HUES48 (cell line): Measurements from ENCODE around the gene NPAS2.
A peak's percentile ranks its signal among the peaks of the same experiment; 100 is the strongest.

Experiments
- H3K27ac ChIP-seq: one replicate; pipeline ENCODE4 v1.7.0; 2013; ENCODE audit warnings: low read depth, low read length, inconsistent platforms
- H3K27me3 ChIP-seq: 2 replicates; pipeline ENCODE4 v1.6.1; 2013; ENCODE audit warnings: mild to moderate bottlenecking, low read length; ENCODE audit not compliant: control insufficient read depth, insufficient read depth
- H3K36me3 ChIP-seq: 2 replicates; pipeline ENCODE4 v1.6.1; 2013; ENCODE audit warnings: low read length; ENCODE audit not compliant: control insufficient read depth, insufficient read depth
- H3K4me1 ChIP-seq: 2 replicates; pipeline ENCODE4 v1.6.1; 2013; ENCODE audit warnings: mild to moderate bottlenecking, low read length; ENCODE audit not compliant: control insufficient read depth, insufficient read depth
- H3K4me3 ChIP-seq: 2 replicates; pipeline ENCODE4 v1.5.1; 2013; ENCODE audit warnings: mild to moderate bottlenecking, low read depth, low read length
- H3K9ac ChIP-seq: 2 replicates; pipeline ENCODE4 v1.6.1; 2013; ENCODE audit warnings: mild to moderate bottlenecking, low read depth, low read length, moderate library complexity
- H3K9me3 ChIP-seq: 2 replicates; pipeline ENCODE4 v1.6.1; 2013; ENCODE audit warnings: low read length; ENCODE audit not compliant: control insufficient read depth, insufficient read depth

The NPAS2 gene

DNA sequence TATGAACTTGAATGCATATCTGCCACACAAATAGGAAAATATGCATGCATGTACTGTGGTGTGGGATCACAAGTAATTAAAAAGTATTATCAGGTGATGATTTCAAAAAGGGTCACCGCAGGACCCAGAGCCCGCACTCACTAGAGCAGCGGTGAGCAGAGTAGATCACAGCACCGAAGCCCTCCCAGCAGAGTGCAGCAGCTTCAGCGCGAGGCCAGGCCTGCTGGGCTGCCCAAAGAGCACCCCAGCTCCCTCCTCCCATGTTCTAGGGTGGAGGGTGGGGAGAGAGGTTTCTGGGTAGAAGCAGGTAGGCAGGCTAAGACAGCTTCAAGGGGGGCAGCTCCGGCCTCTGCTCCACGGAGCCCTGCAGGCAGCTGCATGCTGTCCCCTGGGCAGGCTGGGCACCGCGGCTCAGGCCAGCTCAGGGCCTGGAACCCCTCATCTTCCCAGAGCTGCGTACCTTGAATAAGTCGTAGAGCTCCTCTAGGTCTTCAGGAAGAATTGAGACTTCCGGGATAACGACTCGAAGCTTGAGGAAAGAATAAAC lies 207.1 kb downstream of the NPAS2 start:
- Histone ChIP-seq H3K9me3 (no peaks in the 10 kb centered on the region), H3K27me3 (no peaks in the 10 kb centered on the region), H3K9ac (no peak overlapping the region), H3K36me3 (peaks cover 42% of the 10 kb centered on the region), H3K4me1 (peaks cover 18% of the 10 kb centered on the region), H3K27ac (peak overlapping the region; percentile 24), H3K4me3 (no peak overlapping the region)

GRCh38 chr2:101027852-101028251 lies 207.9 kb downstream of the NPAS2 start:
- Histone ChIP-seq H3K9ac (no peak overlapping the region), H3K4me3 (no peak overlapping the region), H3K9me3 (no peaks in the 10 kb centered on the region), H3K4me1 (peaks cover 18% of the 10 kb centered on the region), H3K36me3 (peaks cover 44% of the 10 kb centered on the region), H3K27me3 (no peaks in the 10 kb centered on the region), H3K27ac (no peak overlapping the region)

DNA sequence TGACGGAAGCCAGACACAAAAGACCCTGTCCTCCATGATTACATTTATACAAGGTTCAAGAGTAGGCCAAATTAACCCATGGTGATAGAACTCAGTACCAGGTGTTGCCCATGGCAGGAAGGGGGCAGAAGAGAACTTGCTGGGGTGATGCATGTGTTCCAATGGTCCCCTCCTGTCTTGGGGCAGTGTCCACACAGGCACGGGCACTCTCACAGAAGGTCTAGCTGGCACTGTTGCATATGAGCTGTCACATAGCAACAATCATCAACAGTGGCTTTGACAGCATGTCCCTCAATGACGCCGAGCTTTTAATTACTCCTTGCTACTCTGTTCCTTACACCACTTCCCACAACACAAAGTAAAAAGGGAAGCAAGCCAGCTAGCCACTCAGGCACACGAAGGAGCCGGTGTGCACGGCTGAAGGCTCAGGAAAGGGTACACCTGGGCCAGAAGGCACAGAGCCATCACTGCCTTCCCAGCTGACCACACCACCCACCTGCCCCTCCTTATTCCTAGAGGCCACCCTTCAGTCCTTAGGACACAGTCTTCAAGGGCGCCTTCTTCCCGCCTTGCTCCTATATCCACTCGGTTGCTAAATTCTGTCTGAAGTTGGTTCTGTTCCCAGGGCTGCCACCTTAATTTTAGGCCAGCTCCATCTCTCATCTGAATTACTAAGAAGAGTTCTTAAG lies 211.1 kb downstream of the NPAS2 start:
- Histone ChIP-seq H3K36me3 (peaks cover 56% of the 10 kb centered on the region), H3K4me3 (no peak overlapping the region), H3K27ac (no peak overlapping the region), H3K9ac (no peak overlapping the region), H3K27me3 (no peaks in the 10 kb centered on the region), H3K9me3 (no peaks in the 10 kb centered on the region), H3K4me1 (peaks cover 10% of the 10 kb centered on the region)

DNA sequence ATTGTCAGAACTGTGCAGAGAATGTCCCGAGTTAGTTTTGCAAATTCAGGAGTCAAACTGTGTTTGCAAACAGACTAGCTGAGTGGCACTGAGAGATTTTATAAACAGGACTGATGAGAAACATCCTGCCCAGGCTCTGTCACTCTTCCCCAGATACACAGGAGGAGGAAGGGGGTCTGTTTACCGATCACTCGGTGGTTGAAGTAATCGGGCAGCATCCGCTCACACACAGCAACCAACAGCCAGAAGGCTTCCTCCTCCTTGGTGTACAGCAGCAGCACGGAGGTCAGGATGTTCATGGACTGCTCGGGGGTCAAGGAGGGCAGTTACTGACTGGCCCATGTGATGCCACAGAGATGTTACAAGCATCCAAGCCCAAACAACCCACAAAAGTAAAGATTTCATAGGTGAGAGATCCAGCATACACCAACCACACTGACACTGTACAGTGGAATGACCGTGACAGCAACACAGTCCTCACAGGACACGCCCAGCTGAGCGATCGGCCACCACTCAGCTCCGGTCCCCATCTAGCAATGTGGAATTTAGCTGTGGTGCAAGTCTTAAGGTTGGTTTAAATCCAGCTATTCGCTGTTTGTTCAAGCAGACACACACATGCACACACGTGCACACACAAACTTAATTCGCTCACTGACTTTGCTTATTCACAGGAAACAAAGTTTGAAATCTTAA lies 212.3 kb downstream of the NPAS2 start:
- H3K27ac ChIP-seq: no peak overlapping the region
- no peaks in the 10 kb centered on the region for H3K4me1 ChIP-seq
- no peak overlapping the region for H3K4me3 ChIP-seq
- H3K9me3 ChIP-seq: no peaks in the 10 kb centered on the region
- no peak overlapping the region for H3K9ac ChIP-seq
- H3K36me3 ChIP-seq: peaks cover 56% of the 10 kb centered on the region
- H3K27me3 ChIP-seq: no peaks in the 10 kb centered on the region

- no peak overlapping the region for H3K27ac ChIP-seq
- no peaks in the 10 kb centered on the region for H3K27me3 ChIP-seq
- H3K36me3 ChIP-seq: peaks cover 42% of the 10 kb centered on the region
- H3K4me1 ChIP-seq: no peaks in the 10 kb centered on the region
- H3K9me3 ChIP-seq: no peaks in the 10 kb centered on the region
- H3K4me3 ChIP-seq: no peak overlapping the region
- no peak overlapping the region for H3K9ac ChIP-seq
Measured at GRCh38 chr2:101036562-101036961, 216.6 kb downstream of the NPAS2 start.

GRCh38 chr2:101037161-101037755 lies 217.3 kb downstream of the NPAS2 start:
- no peaks in the 10 kb centered on the region for H3K4me1 ChIP-seq
- H3K27me3 ChIP-seq: no peaks in the 10 kb centered on the region
- peaks cover 38% of the 10 kb centered on the region for H3K36me3 ChIP-seq
- H3K9me3 ChIP-seq: no peaks in the 10 kb centered on the region
- H3K4me3 ChIP-seq: no peak overlapping the region
- H3K27ac ChIP-seq: no peak overlapping the region
- H3K9ac ChIP-seq: no peak overlapping the region

DNA sequence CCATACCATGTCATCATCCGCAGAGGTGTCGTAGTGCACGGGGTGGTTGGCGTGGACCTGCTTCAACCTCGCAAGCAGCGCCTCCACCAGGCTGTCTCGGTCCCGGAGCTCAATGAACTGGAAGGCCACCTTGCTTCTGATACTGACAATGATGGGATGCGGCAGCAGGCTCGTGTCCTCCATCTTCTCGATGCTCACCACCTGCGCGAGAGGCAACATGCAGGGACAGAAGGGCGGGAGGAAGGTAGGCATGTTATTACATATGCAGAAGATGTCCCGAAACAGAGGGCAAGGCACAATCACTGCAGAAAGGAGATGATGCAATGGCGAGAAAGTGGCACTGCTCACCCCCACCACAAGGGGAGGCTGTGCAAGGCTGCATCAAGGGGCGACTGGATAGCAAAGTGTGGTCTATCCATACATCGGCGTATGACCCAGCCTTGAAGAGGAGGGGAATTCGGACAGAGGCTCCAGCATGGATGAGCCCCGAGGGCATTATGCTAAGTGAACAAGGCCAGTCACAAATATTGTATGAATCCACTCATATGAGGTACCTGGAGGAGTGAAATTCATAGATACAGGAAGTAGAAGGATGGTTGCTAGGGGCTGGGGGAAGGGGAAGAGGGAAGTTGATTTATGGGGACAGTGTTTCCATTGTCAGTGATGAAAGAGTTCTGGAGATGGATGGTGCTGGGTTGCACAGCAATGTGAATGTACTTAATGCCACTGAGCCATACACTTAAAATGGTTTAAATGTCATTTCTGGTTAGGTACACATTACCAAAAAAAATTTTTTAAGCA lies 218.7 kb downstream of the NPAS2 start:
- no peaks in the 10 kb centered on the region for H3K4me1 ChIP-seq
- H3K9ac ChIP-seq: no peak overlapping the region
- H3K9me3 ChIP-seq: no peaks in the 10 kb centered on the region
- H3K27me3 ChIP-seq: no peaks in the 10 kb centered on the region
- H3K4me3 ChIP-seq: no peak overlapping the region
- peaks cover 28% of the 10 kb centered on the region for H3K36me3 ChIP-seq
- H3K27ac ChIP-seq: no peak overlapping the region

DNA sequence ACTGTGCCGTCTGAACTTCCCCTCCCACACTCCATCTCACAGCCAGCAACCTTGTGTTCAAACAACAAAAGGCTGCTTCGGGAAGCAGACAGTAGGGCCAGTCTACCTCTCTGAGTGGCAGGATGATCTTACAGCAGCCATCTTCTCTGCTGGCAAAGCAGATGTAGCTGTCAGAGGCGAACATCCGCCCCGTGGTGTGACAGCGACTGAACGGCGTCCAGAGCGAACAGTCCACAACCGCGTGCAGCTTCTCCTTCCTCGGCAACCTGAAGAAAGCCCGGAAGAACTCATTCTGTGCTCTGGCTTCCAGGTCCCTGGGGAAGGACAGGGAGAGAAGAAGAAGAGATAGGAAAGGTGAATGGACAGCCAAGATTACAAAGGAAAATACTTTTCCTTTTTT lies 220.1 kb downstream of the NPAS2 start:
- Histone ChIP-seq H3K4me1 (no peaks in the 10 kb centered on the region), H3K9me3 (no peaks in the 10 kb centered on the region), H3K36me3 (peaks cover 20% of the 10 kb centered on the region), H3K4me3 (no peak overlapping the region), H3K9ac (no peak overlapping the region), H3K27me3 (no peaks in the 10 kb centered on the region), H3K27ac (no peak overlapping the region)

- no peaks in the 10 kb centered on the region for H3K27me3 ChIP-seq
- H3K4me1 ChIP-seq: no peaks in the 10 kb centered on the region
- H3K9me3 ChIP-seq: no peaks in the 10 kb centered on the region
- no peak overlapping the region for H3K9ac ChIP-seq
- H3K4me3 ChIP-seq: no peak overlapping the region
- no peak overlapping the region for H3K27ac ChIP-seq
- peaks cover 14% of the 10 kb centered on the region for H3K36me3 ChIP-seq
Measured at GRCh38 chr2:101040761-101041160, 220.8 kb downstream of the NPAS2 start.

- H3K27ac ChIP-seq: no peak overlapping the region
- no peak overlapping the region for H3K9ac ChIP-seq
- H3K36me3 ChIP-seq: peaks cover 11% of the 10 kb centered on the region
- no peaks in the 10 kb centered on the region for H3K27me3 ChIP-seq
- no peaks in the 10 kb centered on the region for H3K4me1 ChIP-seq
- no peak overlapping the region for H3K4me3 ChIP-seq
- H3K9me3 ChIP-seq: no peaks in the 10 kb centered on the region
Measured at GRCh38 chr2:101041413-101041812, 221.5 kb downstream of the NPAS2 start.
